NCI-H2029 treated with DMSO at 0.1 percent for 48 hours (cell line): Measurements from ENCODE around the gene DLGAP1.
"Not testable (repeated sequence)": the region's sequence is repeated elsewhere in the genome, so short reads cannot be mapped to it uniquely, and the experiment has no call there.

Experiments used
- DNase-seq: peaks from one replicate; lab custom pipeline; 2025; lab: John Stamatoyannopoulos, UW

DLGAP1 gene

GRCh38 chr18:4455113-4455811 lies at the start of gene DLGAP1:
DLGAP1 (minus strand) TSS chr18:4455307.
- DNase-seq, result no peak

GRCh38 chr18:4494703-4495284 lies 39.7 kb upstream of the DLGAP1 start:
- not testable (repeated sequence) for DNase-seq

- DNase-seq, result no peak
Observed at GRCh38 chr18:4468511-4468910, 13.4 kb upstream of the DLGAP1 start.

- no peak for DNase-seq
Observed at GRCh38 chr18:4454537-4455112, 482 bp downstream of the DLGAP1 start.

- DNase-seq, result no peak
Observed at GRCh38 chr18:4453874-4454536, 1.1 kb downstream of the DLGAP1 start.

- no peak for DNase-seq
Observed at GRCh38 chr18:4453567-4453873, 1.6 kb downstream of the DLGAP1 start.

GRCh38 chr18:4450065-4450658 lies 4.9 kb downstream of the DLGAP1 start:
- no peak for DNase-seq

GRCh38 chr18:4445902-4446301 lies 9.2 kb downstream of the DLGAP1 start:
- no peak for DNase-seq

GRCh38 chr18:4444306-4444705 lies 10.8 kb downstream of the DLGAP1 start:
- DNase-seq, result no peak

GRCh38 chr18:4441098-4441497 lies 14.0 kb downstream of the DLGAP1 start:
- DNase-seq, result no peak

- DNase-seq, result no peak
Observed at GRCh38 chr18:4438938-4439337, 16.2 kb downstream of the DLGAP1 start.

GRCh38 chr18:4433717-4434116 lies 21.4 kb downstream of the DLGAP1 start:
- no peak for DNase-seq

- no peak for DNase-seq
Observed at GRCh38 chr18:4430836-4431235, 24.3 kb downstream of the DLGAP1 start.

- no peak for DNase-seq
Observed at GRCh38 chr18:4417714-4418113, 37.4 kb downstream of the DLGAP1 start.

- DNase-seq, result no peak
Observed at GRCh38 chr18:4416976-4417375, 38.1 kb downstream of the DLGAP1 start.

- no peak for DNase-seq
Observed at GRCh38 chr18:4412286-4412685, 42.8 kb downstream of the DLGAP1 start.

GRCh38 chr18:4406856-4407255 lies 48.3 kb downstream of the DLGAP1 start:
- DNase-seq, result no peak

GRCh38 chr18:4405965-4406364 lies 49.1 kb downstream of the DLGAP1 start:
- no peak for DNase-seq

GRCh38 chr18:4403836-4404235 lies 51.3 kb downstream of the DLGAP1 start:
- no peak for DNase-seq

GRCh38 chr18:4400911-4401310 lies 54.2 kb downstream of the DLGAP1 start:
- no peak for DNase-seq

- DNase-seq, result no peak
Observed at GRCh38 chr18:4399929-4400328, 55.2 kb downstream of the DLGAP1 start.

GRCh38 chr18:4394700-4395099 lies 60.4 kb downstream of the DLGAP1 start:
- no peak for DNase-seq

- no peak for DNase-seq
Observed at GRCh38 chr18:4391859-4392258, 63.2 kb downstream of the DLGAP1 start.
